ENCODE data around the gene PARP3. TPM values are rescaled to one million over a fixed set of nuclear protein-coding genes. Genes with fewer than 3 reads are reported as not detected.

The PARP3 gene
- total RNA-seq, 4 donors from 2014 or later = 10.9 to 19.0 (median 11.4) TPM

GRCh38 chr3:51937611-51938450 is 4.3 kb upstream of the PARP3 start:
- DNase-seq = no peak
- ATAC-seq = no peak
- peaks cover 0 to 67% of the 10 kb centered on the region in 2 donors for H3K36me3 ChIP-seq

GRCh38 chr3:51938780-51939425 is 3.3 kb upstream of the PARP3 start:
- in situ Hi-C loops (cut with MboI; ENCODE audit: low sequenced_read_pairs in 4 of 4) = no loop called here
- H3K36me3 ChIP-seq = peaks cover 0 to 56% of the 10 kb centered on the region in 2 donors
- no peak for DNase-seq

More at GRCh38 chr3:51937611-51938450, 4.3 kb upstream of the PARP3 start:
- peaks cover 18 to 24% of the 10 kb centered on the region in 2 donors for H3K4me1 ChIP-seq
- H3K27ac ChIP-seq = no peak overlapping the region
- no peaks in the 10 kb centered on the region for H3K9me3 ChIP-seq
- intact Hi-C loops (cut with DNase I; ENCODE audit: low total_unique reads) (no loop called here), in situ Hi-C loops (cut with MboI; ENCODE audit: low sequenced_read_pairs in 4 of 4) (no loop called here)
- TF ChIP-seq POLR2A (IDR thresholded peaks at IDR 0.05) (no peak), CTCF (IDR thresholded peaks at IDR 0.05 in 4 of 5, conservative IDR thresholded peaks at IDR 0.05 in 1 of 5) (no peak)
- H3K4me3 ChIP-seq = no peak overlapping the region
- no peaks in the 10 kb centered on the region for H3K27me3 ChIP-seq

GRCh38 chr3:51940648-51941462 is 1.3 kb upstream of the PARP3 start:
- peaks cover 23 to 29% of the 10 kb centered on the region in 2 donors for H3K4me1 ChIP-seq
- peaks cover 0 to 41% of the 10 kb centered on the region in 2 donors for H3K36me3 ChIP-seq
- intact Hi-C loops (cut with DNase I; ENCODE audit: low total_unique reads) = no loop called here
- no peaks in the 10 kb centered on the region for H3K9me3 ChIP-seq
- peak overlapping the region; percentile 88 to 96 (median 91) for H3K27ac ChIP-seq
- H3K4me3 ChIP-seq = peak overlapping the region; percentile 83 to 94 (median 90)
- H3K27me3 ChIP-seq = no peaks in the 10 kb centered on the region
- in situ Hi-C loops (cut with MboI; ENCODE audit: low sequenced_read_pairs in 4 of 4) = loop anchor here in 2 of 4 donors (10.0 kb wide), 1 partner anchor 54 kb away; the partner anchor contains the start of gene RPL29 (in 2 of the 2)
- DNase-seq = no peak
- no peak for ATAC-seq
- TF ChIP-seq CTCF (IDR thresholded peaks at IDR 0.05 in 4 of 5, conservative IDR thresholded peaks at IDR 0.05 in 1 of 5) (no peak), POLR2A (IDR thresholded peaks at IDR 0.05) (no peak)

More at GRCh38 chr3:51938780-51939425, 3.3 kb upstream of the PARP3 start:
- no peak for ATAC-seq
- peaks cover 23 to 29% of the 10 kb centered on the region in 2 donors for H3K4me1 ChIP-seq
- H3K4me3 ChIP-seq = no peak overlapping the region
- intact Hi-C loops (cut with DNase I; ENCODE audit: low total_unique reads) = no loop called here
- no peaks in the 10 kb centered on the region for H3K9me3 ChIP-seq
- no peaks in the 10 kb centered on the region for H3K27me3 ChIP-seq
- no peak overlapping the region for H3K27ac ChIP-seq
- TF ChIP-seq POLR2A (IDR thresholded peaks at IDR 0.05) = no peak
- no peak for TF ChIP-seq CTCF (IDR thresholded peaks at IDR 0.05 in 4 of 5, conservative IDR thresholded peaks at IDR 0.05 in 1 of 5)

GRCh38 chr3:51941463-51941797 is 733 bp upstream of the PARP3 start:
- intact Hi-C loops (cut with DNase I; ENCODE audit: low total_unique reads) (no loop called here), in situ Hi-C loops (cut with MboI; ENCODE audit: low sequenced_read_pairs in 4 of 4) (loop anchor here in 2 of 4 donors (10.0 kb wide), 1 partner anchor 53 kb away; the partner anchor contains the start of gene RPL29 (in 2 of the 2))
- Histone ChIP-seq H3K36me3 (peaks cover 0 to 35% of the 10 kb centered on the region in 2 donors), H3K27ac (peak overlapping the region; percentile 88 to 96 (median 91)), H3K27me3 (no peaks in the 10 kb centered on the region), H3K4me1 (peaks cover 23 to 29% of the 10 kb centered on the region in 2 donors), H3K4me3 (peak overlapping the region; percentile 83 to 94 (median 90)), H3K9me3 (no peaks in the 10 kb centered on the region)
- peak in 1 of 2 donors; percentile 2 for ATAC-seq
- no peak for DNase-seq
- TF ChIP-seq CTCF (IDR thresholded peaks at IDR 0.05 in 4 of 5, conservative IDR thresholded peaks at IDR 0.05 in 1 of 5) (no peak), POLR2A (IDR thresholded peaks at IDR 0.05) (no peak)

All from gastrocnemius medialis (tissue), 4 donors.